ENCODE data around the gene MXI1.
"Not testable (repeated sequence)": the region's sequence is repeated elsewhere in the genome, so short reads cannot be mapped to it uniquely, and the experiment has no call there.

MXI1 gene

GRCh38 chr10:110244550-110244949 lies 37.1 kb downstream of the MXI1 start:
- no peak for DNase-seq

- not testable (repeated sequence) for DNase-seq
Observed at GRCh38 chr10:110247833-110248232, 40.4 kb downstream of the MXI1 start.

- DNase-seq = not testable (repeated sequence)
Observed at GRCh38 chr10:110249489-110249888, 42.1 kb downstream of the MXI1 start.

GRCh38 chr10:110251392-110251791 lies 44.0 kb downstream of the MXI1 start:
- not testable (repeated sequence) for DNase-seq

- DNase-seq = no peak
Observed at GRCh38 chr10:110252151-110252550, 44.7 kb downstream of the MXI1 start.

- no peak for DNase-seq
Observed at GRCh38 chr10:110254467-110254866, 47.1 kb downstream of the MXI1 start.

GRCh38 chr10:110258542-110258941 lies 51.1 kb downstream of the MXI1 start:
- DNase-seq = no peak

- no peak for DNase-seq
Observed at GRCh38 chr10:110259317-110259716, 51.9 kb downstream of the MXI1 start.

- DNase-seq = no peak
Observed at GRCh38 chr10:110260746-110261477, 53.5 kb downstream of the MXI1 start.

GRCh38 chr10:110263164-110263563 lies 55.8 kb downstream of the MXI1 start:
- DNase-seq = no peak

GRCh38 chr10:110265573-110266193 lies 58.3 kb downstream of the MXI1 start:
- no peak for DNase-seq

- DNase-seq = no peak
Observed at GRCh38 chr10:110267276-110267675, 59.9 kb downstream of the MXI1 start.

- DNase-seq = no peak
Observed at GRCh38 chr10:110268442-110268841, 61.0 kb downstream of the MXI1 start.

GRCh38 chr10:110268971-110269370 lies 61.6 kb downstream of the MXI1 start:
- DNase-seq = no peak

GRCh38 chr10:110269374-110270318 lies 62.2 kb downstream of the MXI1 start:
- DNase-seq = no peak

- DNase-seq = not testable (repeated sequence)
Observed at GRCh38 chr10:110272995-110273394, 65.6 kb downstream of the MXI1 start.

GRCh38 chr10:110273474-110273873 lies 66.1 kb downstream of the MXI1 start:
- DNase-seq = peak; percentile 9

- DNase-seq = no peak
Observed at GRCh38 chr10:110274072-110274627, 66.7 kb downstream of the MXI1 start.

GRCh38 chr10:110274647-110275046 lies 67.2 kb downstream of the MXI1 start:
- no peak for DNase-seq

GRCh38 chr10:110275128-110275729 lies 67.8 kb downstream of the MXI1 start:
- DNase-seq = no peak

GRCh38 chr10:110276603-110277002 lies 69.2 kb downstream of the MXI1 start:
- no peak for DNase-seq

- no peak for DNase-seq
Observed at GRCh38 chr10:110277591-110277990, 70.2 kb downstream of the MXI1 start.
